Stimulated activated CD8-positive, alpha-beta memory T cell treated with anti-CD3 and anti-CD28 coated beads, Interleukin-12 subunit alpha, Interleukin-12 subunit beta, amount 100 ng/mL, for 4 hours (primary cell): ENCODE measurements around the gene SYT4.
"Not testable (repeated sequence)": the region's sequence is repeated elsewhere in the genome, so short reads cannot be mapped to it uniquely, and the experiment has no call there.

Experiments
- DNase-seq: peaks from one replicate; pipeline ENCODE4 v3.0.0-alpha.2; 2020; ENCODE audit warnings: low read depth

The SYT4 gene

DNA sequence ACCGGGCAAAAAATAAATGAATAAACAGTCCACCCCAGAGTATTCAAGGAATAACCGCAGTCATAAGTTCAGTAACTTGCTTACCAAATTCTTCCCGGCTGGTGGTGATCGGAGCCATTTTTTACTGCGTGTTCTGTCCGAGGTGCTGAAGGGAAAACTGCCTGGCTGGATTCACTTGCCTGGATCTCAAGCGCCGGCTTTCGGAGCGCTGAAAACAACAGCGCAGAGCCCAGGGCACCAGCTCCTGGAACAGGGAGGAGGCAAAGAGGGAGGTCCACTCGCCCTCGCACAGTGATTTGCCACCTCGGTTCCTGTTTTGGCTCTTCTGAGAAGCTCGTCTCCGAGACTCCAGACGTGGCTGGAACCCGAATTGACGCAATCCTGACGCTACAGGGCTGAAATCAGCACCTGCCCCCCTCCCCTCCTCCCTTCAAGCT, at the start of gene SYT4:
Gene SYT4, minus strand, starts transcription at position 327 of the 437 bp plus-strand sequence. Its CDS starts 209 bp downstream, at position 118.
- DNase-seq = no peak

DNA sequence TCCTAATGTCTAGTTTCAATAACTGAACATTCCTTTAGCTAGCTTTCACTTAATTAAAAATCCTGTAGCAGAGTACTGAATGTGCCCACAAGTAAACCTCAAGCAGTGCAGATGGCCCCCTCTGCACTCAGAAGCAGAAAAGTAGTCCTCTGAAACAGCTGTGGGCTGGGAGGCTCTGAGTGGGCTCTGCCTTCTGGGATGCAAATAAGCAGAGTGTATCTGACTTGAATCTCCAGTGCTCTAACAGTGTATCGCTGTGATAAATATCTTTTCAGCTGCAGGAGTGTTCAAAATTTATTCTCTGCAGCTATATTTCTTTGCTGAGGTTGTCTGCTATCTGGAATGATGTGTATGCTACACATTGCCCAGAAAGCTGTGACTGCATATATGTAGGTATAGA, 44.8 kb upstream of the SYT4 start:
- no peak for DNase-seq

GRCh38 chr18:43314941-43315340, 37.7 kb upstream of the SYT4 start:
- DNase-seq = no peak

DNA sequence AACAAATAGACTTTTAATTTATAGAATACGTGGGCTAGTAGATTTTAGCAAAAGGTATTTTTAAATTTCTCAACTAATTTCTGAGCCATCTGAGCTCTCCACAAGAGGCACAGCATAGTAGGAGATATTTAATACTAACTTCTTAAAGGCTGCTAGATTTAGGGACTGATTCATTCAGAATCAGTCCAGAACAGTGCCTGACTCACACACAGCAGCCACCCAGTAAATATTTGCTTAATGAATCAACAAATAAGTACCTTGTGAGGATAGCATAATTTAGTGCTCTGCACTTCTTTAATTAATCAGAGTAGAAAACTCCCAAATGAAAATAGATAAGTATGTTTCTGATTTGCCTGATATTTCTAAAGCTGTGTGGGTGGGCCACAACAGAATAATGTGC, 35.6 kb upstream of the SYT4 start:
- no peak for DNase-seq

DNA sequence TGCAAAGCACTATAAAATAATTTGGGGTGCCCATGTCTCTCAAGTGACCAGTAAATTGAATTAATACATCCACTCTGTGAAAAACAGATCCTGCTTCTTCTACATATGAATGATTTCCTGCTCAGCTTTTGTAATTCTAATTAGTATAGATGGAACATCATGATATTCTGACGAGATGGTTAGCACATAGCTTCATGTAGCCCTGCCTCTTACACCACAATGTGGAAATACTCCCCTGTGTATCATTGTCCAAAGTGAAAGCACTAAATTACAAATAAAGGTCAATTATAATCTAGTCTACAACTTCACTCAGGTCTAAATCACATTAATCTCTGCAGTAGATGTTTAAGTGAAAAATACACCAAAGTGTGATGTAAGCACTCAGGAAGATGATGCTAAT, 32.9 kb upstream of the SYT4 start:
- no peak for DNase-seq

GRCh38 chr18:43303376-43303775, 26.1 kb upstream of the SYT4 start:
- DNase-seq = no peak

DNA sequence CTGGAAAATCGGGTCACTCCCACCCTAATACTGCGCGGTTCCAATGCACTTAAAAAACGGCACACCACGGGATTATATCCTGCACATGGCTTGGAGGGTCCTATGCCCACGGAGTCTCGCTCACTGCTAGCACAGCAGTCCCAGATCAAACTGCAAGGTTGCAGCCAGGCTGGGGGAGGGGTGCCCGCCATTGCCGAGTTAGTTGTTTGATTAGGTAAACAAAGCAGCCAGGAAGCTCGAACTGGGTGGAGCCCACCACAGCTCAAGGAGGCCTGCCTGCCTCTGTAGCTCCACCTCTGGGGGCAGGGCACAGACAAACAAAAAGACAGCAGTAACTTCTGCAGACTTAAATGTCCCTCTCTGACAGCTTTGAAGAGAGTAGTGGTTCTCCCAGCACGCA, 8.9 kb upstream of the SYT4 start:
- not testable (repeated sequence) for DNase-seq

GRCh38 chr18:43283299-43283698, 6.0 kb upstream of the SYT4 start:
- DNase-seq = no peak

DNA sequence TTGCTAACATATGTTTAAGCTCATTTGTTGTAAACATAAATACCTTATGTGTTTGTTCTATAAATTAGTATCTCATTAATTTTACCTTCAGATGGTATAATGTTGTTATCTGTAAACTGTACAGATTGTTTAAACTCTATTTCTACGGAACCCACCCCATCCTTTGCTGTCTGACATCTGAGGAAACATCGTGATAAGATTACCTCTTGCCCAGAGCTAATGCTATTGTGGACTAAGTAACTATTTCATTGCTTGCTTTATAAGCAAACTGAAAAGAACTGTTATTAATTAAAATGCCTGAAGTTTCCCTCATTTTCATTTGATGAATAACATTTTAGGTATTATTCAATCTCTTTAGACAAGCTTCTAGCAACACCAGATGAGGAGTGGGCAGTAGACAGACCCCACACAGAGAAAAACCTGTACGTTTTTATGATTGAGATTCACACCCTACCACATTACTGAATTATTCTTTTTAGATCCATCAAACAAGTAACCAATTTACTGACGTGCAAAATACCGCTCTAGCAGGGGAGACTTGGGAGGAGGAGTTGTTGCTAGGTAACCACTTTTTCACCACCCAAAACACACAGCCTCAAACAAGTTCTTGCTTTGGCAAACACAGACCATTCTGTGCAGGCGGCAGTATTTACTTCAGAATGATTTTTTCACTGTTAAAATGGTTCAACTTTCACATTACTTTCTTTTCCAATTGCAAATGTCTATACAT, 1.9 kb upstream of the SYT4 start:
- DNase-seq = no peak

DNA sequence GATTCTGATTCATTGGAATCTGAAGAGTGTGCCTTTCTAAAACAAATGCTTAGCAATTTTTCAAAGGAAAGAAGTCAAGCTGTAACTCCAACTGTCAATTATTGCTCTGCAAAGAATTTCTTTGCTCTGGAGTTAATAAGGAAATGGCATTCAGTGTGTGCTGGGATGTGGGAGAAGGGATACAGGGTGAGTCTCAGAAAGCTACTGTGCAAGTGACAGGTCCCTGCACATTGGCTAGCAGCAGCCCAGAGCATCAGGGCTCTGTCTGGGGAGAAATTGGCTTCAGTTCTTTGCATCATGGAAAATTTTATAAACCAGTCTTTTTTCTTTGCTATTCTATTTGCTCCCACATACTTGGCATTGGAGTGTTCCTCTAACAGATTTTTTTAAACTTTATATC, 1.1 kb upstream of the SYT4 start:
- DNase-seq = no peak

- DNase-seq = no peak
Measured at GRCh38 chr18:43276491-43276890, 799 bp downstream of the SYT4 start.

DNA sequence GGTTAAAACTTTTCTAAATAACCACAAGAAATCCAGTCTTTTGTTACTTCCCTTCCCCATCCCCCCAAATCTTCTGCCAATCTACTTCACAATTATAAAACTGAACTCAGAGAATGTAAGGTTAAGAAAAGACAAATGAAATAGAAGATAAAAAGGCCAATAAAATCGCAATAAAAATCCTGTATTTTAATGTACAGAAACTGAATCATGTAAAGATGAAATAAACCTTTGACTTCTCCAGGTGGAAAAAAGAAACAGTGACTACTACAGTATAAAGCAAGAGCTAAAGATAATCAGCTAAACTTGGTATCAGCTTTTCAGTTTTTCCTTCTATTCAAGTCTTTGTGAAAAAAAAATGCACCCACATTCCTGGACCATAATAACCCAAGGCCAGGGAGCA, 1.7 kb downstream of the SYT4 start:
- no peak for DNase-seq

DNA sequence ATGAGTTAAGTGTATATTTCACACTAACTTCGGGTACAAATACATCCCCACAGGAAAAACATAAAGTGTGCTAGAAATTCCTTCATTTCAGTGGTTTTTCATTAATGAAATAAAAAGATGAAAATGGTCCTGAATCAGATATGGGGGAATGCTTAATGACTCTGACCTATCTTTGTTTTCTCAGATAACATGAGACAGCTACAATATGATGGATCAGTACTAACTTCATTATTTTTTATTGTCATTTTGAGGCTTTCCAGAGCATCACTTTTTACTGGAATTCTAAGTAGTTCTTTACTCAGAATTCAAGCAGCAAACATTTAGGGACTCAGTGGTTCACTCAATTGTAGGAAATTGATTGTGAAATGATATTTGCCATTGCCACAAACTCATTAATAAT, 2.8 kb downstream of the SYT4 start:
- no peak for DNase-seq

DNA sequence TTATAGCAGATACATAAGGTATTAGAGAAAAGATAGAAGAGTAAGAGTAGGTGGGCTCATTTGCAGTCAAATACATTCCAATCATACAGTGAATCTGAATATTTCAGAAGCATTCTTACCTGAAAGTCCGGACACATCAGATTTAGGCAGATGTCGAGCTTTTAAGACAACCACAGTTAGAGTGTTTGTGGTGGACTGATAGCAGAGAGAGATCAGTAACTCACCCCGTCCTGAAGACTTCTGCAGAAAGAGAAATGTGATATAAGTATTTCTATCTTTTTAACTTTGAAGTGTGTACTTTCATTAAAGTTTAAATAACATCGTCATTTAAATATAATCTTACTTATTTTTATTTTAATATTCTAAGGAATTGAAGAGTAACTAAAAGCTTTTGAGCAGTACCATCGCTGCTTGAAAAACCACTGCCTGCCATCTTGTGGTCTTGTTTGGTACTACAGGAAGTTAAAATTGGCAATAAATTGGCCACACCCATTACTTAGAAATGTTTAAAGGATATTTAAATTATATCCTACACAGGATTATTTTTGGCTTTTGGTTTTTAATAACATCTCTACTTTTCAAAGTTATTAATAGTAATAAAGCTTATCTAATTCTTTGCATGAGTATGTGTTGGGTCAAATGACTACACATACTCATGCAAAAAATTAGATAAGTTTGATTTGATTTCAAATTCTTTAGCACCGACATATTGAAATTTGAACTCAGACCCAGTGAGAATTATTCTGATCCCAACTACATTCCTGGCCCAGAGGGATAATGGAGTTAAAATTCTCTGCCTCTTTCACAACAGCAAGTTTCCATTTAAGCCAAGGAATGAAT, 5.5 kb downstream of the SYT4 start:
- DNase-seq = no peak

DNA sequence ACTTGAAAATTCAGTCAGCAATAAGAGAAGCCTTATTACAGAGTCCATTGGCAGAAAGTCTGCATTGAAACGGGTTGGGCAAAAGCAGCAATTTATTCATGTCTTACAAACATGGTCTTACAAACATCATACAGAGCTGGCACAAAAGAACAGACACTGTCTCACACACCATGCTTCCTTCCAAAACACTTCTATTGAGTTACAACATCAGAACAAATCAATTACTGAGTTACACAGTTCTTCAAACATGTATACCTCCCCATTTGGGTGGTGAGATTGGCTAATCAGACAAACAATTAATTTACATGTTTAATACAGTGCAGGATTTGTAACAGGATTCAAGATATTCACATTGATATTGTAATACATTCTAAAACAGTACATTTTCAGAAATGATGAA, 9.5 kb downstream of the SYT4 start:
- no peak for DNase-seq

- no peak for DNase-seq
Measured at GRCh38 chr18:43265465-43265864, 11.8 kb downstream of the SYT4 start.

- no peak for DNase-seq
Measured at GRCh38 chr18:43248610-43249249, 28.6 kb downstream of the SYT4 start.

GRCh38 chr18:43247944-43248343, 29.3 kb downstream of the SYT4 start:
- DNase-seq = no peak

DNA sequence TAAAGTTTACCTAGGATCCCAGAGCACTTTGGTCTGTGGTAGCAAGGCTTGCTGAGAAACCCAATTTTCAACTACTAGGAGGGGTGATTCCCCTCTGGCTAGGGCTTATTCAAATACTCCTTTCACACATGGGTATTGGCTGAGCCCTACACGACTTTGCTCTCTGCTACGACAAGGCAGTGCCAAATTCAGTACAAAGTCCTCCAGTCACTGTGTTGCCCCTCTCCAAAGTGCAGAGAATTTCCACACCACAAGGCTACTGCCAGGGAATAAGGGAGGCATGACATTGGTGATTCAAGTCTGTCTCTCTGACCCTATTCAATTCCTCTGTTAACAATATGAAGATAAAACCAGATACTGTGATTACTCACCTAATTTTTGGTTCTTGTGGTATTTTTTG, 38.9 kb downstream of the SYT4 start:
- no peak for DNase-seq

GRCh38 chr18:43236921-43237320, 40.4 kb downstream of the SYT4 start:
- no peak for DNase-seq

- DNase-seq = no peak
Measured at GRCh38 chr18:43234889-43235288, 42.4 kb downstream of the SYT4 start.

DNA sequence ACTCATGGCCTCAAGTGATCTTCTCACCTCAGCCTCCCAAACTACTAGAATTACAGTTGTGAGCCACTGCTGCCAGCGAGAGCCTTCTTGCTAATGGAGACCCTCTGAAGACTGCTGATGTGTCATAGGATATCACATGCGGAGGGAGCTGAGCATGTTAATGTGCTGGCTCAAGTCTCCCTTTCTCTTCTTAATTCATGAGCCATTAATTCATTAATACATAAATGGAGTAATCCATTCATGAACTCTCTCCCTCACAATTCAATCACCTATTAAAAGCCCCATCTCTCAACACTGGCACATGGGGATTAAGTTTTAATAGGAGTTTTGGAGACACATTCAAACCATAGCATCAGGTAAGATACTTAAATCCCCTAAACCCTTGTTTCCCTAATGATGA, 54.8 kb downstream of the SYT4 start:
- DNase-seq = no peak

DNA sequence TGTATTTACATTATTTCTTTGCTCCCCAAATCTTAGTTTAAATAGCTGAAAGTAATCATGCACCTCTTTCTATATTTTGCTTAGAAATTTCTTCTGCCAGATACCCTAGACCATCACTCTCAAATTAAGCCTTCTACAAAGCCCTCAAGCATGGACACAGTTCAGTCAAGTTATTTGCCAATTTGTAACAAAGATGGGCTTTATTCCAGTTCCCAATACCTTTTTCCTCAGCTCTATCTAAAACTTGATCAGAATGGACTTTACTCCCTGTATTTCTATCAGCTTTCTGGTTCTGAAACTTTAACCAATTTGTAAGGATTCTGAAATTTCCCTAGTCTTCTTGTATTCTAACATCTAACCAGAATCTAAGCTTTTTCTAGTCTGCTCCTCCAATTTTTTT, 56.6 kb downstream of the SYT4 start:
- DNase-seq = no peak
